Measurements from ENCODE around the gene ODC1. TPM values are rescaled to one million over a fixed set of nuclear protein-coding genes. Genes with fewer than 3 reads are reported as not detected.

Gene ODC1
- total and polyA plus RNA-seq, 2 donors (not counting 1 experiment from before 2014, with no cell fraction given) = 86.4 to 89.3 TPM

DNA sequence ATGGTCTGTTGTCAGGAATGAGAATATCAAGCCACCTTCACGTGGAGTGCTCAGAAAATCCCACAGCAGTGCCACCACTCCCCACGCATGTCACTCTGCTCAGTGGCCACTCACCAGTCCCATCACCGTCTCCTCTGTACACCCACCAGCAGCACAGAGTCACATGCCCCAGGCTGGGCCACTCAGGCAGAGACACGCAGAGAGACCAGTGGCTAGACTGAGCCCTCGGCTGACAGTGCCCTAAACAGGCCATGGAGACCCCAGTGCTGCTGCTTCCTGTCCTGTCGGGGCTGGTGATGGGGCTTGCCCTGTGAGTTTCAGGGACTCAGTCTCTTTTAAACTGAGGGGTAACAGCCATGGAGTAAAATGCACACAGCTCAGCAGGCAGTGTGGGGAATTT lies 25.9 kb downstream of the ODC1 start:
- no peaks in the 10 kb centered on the region for H3K79me2 ChIP-seq (ENCODE audit: control insufficient read depth, insufficient read depth, low read length)
- TF ChIP-seq EZH2 (IDR thresholded peaks at IDR 0.05; ENCODE audit: low read length, missing control alignments) (no peak), CTCF (conservative IDR thresholded peaks at IDR 0.05 in 1 of 2, IDR thresholded peaks at IDR 0.05 in 1 of 2; ENCODE audit: low read depth in 1 of 2, low read length in 2 of 2) (no peak)
- no peaks in the 10 kb centered on the region for H3K27me3 ChIP-seq (ENCODE audit: control insufficient read depth, insufficient read depth, low read length)
- H2AFZ ChIP-seq (ENCODE audit: low read length) = no peak overlapping the region
- no peak overlapping the region for H3K27ac ChIP-seq (ENCODE audit: insufficient read depth, low read length)
- H3K9ac ChIP-seq (ENCODE audit: insufficient read depth, low read length) = no peak overlapping the region
- no peaks in the 10 kb centered on the region for H4K20me1 ChIP-seq (ENCODE audit: control insufficient read depth, extremely low read depth, insufficient read depth, low read length)
- H3K4me3 ChIP-seq (replicated peaks in 1 of 4; ENCODE audit: control extremely low read depth in 1 of 4, insufficient read depth in 1 of 4, low read depth in 3 of 4, low read length in 4 of 4) = no peak overlapping the region
- H3K4me2 ChIP-seq (ENCODE audit: extremely low read depth, insufficient read depth, low read length) = no peak overlapping the region
- no peak for DNase-seq (ENCODE audit: low read depth in 2 of 2)
- H3K36me3 ChIP-seq (ENCODE audit: control insufficient read depth, insufficient read depth, low read length) = peaks cover 3% of the 10 kb centered on the region
- no peaks in the 10 kb centered on the region for H3K9me3 ChIP-seq (ENCODE audit: control insufficient read depth, insufficient read depth, low read depth, low read length)
- no peaks in the 10 kb centered on the region for H3K4me1 ChIP-seq (ENCODE audit: control insufficient read depth, extremely low read depth, insufficient read depth, low read length)

DNA sequence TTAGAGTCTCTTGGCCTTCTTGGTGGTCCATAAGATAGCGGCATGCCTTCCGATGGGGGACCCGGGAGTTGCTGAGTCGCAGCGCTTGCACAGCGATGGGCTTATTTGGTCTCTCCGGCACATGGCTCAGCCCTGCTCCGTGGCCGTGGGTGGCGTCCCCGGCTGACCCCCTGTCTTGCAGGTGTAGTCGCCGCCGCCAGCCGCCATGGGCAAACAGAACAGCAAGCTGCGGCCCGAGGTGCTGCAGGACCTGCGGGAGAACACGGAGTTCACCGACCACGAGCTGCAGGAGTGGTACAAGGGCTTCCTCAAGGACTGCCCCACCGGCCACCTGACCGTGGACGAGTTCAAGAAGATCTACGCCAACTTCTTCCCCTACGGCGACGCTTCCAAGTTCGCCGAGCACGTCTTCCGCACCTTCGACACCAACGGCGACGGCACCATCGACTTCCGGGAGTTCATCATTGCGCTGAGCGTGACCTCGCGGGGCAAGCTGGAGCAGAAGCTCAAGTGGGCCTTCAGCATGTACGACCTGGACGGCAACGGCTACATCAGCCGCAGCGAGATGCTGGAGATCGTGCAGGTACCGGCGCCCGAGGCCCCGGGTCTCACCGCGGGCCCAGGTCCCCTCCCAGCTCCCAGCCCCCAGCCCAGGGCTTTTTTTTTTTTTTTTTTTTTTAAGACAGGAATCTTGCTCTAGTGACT lies 28.4 kb downstream of the ODC1 start:
- H2AFZ ChIP-seq (ENCODE audit: low read length) = no peak overlapping the region

More for the DNA sequence above, 28.4 kb downstream of the ODC1 start:
- no peaks in the 10 kb centered on the region for H3K36me3 ChIP-seq (ENCODE audit: control insufficient read depth, insufficient read depth, low read length)
- no peak for TF ChIP-seq CTCF (conservative IDR thresholded peaks at IDR 0.05 in 1 of 2, IDR thresholded peaks at IDR 0.05 in 1 of 2; ENCODE audit: low read depth in 1 of 2, low read length in 2 of 2)
- no peak for TF ChIP-seq EZH2 (IDR thresholded peaks at IDR 0.05; ENCODE audit: low read length, missing control alignments)
- H3K9me3 ChIP-seq (ENCODE audit: control insufficient read depth, insufficient read depth, low read depth, low read length) = no peaks in the 10 kb centered on the region
- no peaks in the 10 kb centered on the region for H3K4me1 ChIP-seq (ENCODE audit: control insufficient read depth, extremely low read depth, insufficient read depth, low read length)
- H3K27ac ChIP-seq (ENCODE audit: insufficient read depth, low read length) = no peak overlapping the region
- no peaks in the 10 kb centered on the region for H4K20me1 ChIP-seq (ENCODE audit: control insufficient read depth, extremely low read depth, insufficient read depth, low read length)
- no peak overlapping the region for H3K4me3 ChIP-seq (replicated peaks in 1 of 4; ENCODE audit: control extremely low read depth in 1 of 4, insufficient read depth in 1 of 4, low read depth in 3 of 4, low read length in 4 of 4)
- no peaks in the 10 kb centered on the region for H3K27me3 ChIP-seq (ENCODE audit: control insufficient read depth, insufficient read depth, low read length)
- no peak for DNase-seq (ENCODE audit: low read depth in 2 of 2)
- H3K79me2 ChIP-seq (ENCODE audit: control insufficient read depth, insufficient read depth, low read length) = no peaks in the 10 kb centered on the region
- H3K4me2 ChIP-seq (ENCODE audit: extremely low read depth, insufficient read depth, low read length) = no peak overlapping the region
- no peak overlapping the region for H3K9ac ChIP-seq (ENCODE audit: insufficient read depth, low read length)

All from fibroblast of lung (primary cell).